ENCODE measurements around the gene CKAP4.

Gene CKAP4

GRCh38 chr12:106197906-106198623 lies 49.8 kb downstream of the CKAP4 start:
- DNase-seq (ENCODE audit: low read depth in 2 of 2): no peak

GRCh38 chr12:106195621-106196027 lies 52.2 kb downstream of the CKAP4 start:
- no peak for DNase-seq (ENCODE audit: low read depth in 2 of 2)

GRCh38 chr12:106194351-106194750 lies 53.5 kb downstream of the CKAP4 start:
- DNase-seq (ENCODE audit: low read depth in 2 of 2): no peak

- DNase-seq (ENCODE audit: low read depth in 2 of 2): no peak
These were observed 54.2 kb downstream of the CKAP4 start for GRCh38 chr12:106193394-106194215.

GRCh38 chr12:106192659-106193393 lies 55.0 kb downstream of the CKAP4 start:
- no peak for DNase-seq (ENCODE audit: low read depth in 2 of 2)

- DNase-seq (ENCODE audit: low read depth in 2 of 2): no peak
These were observed 57.2 kb downstream of the CKAP4 start for GRCh38 chr12:106190581-106190980.

GRCh38 chr12:106189341-106189740 lies 58.5 kb downstream of the CKAP4 start:
- DNase-seq (ENCODE audit: low read depth in 2 of 2): no peak

- no peak for DNase-seq (ENCODE audit: low read depth in 2 of 2)
These were observed 59.6 kb downstream of the CKAP4 start for GRCh38 chr12:106188256-106188655.

Measured in stimulated activated CD4-positive, alpha-beta T cell treated with anti-CD3 and anti-CD28 coated beads, Interleukin-12 subunit alpha, Interleukin-12 subunit beta, amount 100 ng/mL, for 24 hours (primary cell).